Hematopoietic multipotent progenitor cell treated with erythropoietin and hydrocortisone succinate and interleukin-3 and kit ligand, for 4 days (in vitro differentiated cells): ENCODE data around the gene ST6GAL1.
A peak's percentile ranks its signal among the peaks of the same experiment; 100 is the strongest.
"Not testable (repeated sequence)": the region's sequence is repeated elsewhere in the genome, so short reads cannot be mapped to it uniquely, and the experiment has no call there.

Experiments
- DNase-seq: peaks from one replicate; pipeline ENCODE4 v3.0.0-alpha.2; 2015

The ST6GAL1 gene

DNA sequence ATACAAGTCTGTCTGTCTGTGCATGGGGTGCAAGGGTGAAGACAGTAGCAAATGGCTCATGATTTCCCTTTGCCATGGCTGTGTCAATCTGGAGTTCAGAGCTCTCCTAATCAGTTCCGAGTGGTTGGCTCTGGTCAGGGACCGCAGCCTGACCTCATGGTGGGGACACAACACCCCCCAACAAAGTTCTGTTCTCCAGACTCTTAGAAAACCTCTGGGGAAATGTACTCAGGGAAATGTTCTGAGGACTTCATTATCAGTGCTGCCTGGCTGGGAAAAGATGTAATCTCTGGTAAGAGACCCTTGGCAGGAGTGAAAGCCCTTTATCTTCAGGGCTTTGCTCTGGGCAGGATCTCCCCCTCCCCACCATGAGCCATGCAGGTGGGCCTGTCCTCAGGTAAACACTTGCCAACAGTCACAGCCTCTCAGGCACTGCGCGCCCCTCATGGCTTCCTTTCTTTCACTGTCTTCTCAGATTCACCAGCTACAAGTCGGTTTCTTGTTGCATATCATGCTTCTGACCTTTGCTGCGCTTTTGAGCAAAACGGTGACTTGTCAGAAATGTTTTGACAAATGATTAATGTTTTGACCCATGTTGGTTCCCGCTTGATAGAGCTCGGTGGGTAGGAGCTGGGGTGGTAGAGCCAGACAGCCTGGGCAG lies 95.5 kb downstream of the ST6GAL1 start:
- peak; percentile 88 for DNase-seq

GRCh38 chr3:187026317-187026670 lies 96.0 kb downstream of the ST6GAL1 start:
- DNase-seq: no peak

GRCh38 chr3:187027531-187028278 lies 97.4 kb downstream of the ST6GAL1 start:
- no peak for DNase-seq

DNA sequence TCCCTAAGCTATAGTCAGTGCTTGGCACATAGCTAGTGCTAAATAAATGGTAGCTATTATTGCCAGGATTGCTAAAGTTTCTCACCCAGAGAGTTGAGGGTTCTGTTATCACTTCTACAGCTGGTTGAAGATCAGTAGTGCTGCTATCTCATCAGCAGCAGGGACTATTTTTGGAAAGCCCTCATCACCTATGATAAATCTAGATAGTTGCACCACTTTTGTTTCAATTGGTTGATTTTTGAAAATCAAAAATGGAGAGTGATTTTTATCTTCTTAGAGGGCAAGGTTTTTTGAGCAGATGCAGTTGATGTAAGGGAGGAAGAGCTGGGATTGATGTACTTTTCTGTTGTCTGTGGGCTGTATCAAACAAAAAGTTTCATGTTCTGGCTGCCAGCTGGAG lies 101.6 kb downstream of the ST6GAL1 start:
- no peak for DNase-seq

DNA sequence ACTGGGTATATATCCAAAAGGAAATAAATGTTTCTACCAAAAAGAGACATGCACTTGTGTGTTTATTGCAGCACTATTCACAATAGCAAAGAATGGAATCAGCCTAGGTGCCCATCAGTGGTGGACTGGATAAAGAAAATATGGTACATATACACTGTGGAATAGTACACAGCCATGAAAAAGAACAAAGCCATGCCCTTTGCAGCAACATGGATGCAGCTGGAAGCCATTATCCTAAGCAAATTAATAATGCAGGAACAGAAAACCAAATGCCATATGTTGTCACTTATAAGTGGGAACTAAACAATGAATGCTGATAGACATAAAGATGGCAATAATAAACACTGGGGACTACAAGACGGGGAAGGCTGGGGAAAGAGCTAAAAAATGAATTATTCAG lies 106.1 kb downstream of the ST6GAL1 start:
- DNase-seq: no peak

- no peak for DNase-seq
These were observed 108.9 kb downstream of the ST6GAL1 start for GRCh38 chr3:187039100-187039722.

DNA sequence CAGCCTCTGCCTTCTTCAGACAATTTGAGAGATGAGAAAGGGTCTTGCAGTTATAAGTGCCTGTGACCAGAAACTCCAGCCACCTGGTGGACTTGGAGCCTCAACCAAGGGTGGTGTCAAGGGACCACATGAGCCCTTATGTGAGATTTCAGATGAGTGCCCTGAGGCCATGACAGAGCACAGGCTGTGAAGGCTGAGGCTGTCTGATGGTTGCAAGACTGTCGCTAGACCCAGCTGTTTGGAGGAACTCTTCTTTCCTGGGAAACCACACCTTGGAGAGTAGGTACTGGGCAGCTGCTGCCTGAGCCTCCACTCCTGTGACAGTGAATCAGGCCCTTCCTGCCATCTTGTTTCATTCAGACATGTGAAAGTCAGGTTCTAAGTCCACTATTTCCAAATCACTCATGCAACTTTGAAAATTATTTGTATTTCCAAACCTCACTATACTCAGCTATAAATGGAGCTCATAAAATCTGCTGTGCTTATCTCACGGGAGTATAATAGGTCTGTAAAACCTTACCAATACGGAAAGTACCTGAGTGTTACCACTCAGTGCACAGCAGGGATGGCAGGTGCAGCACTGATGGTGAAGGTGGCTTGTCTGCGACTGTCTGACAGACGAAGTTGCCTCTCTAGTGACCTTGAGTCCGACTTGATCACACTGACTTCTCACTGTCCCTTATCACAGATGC lies 109.5 kb downstream of the ST6GAL1 start:
- DNase-seq: no peak

DNA sequence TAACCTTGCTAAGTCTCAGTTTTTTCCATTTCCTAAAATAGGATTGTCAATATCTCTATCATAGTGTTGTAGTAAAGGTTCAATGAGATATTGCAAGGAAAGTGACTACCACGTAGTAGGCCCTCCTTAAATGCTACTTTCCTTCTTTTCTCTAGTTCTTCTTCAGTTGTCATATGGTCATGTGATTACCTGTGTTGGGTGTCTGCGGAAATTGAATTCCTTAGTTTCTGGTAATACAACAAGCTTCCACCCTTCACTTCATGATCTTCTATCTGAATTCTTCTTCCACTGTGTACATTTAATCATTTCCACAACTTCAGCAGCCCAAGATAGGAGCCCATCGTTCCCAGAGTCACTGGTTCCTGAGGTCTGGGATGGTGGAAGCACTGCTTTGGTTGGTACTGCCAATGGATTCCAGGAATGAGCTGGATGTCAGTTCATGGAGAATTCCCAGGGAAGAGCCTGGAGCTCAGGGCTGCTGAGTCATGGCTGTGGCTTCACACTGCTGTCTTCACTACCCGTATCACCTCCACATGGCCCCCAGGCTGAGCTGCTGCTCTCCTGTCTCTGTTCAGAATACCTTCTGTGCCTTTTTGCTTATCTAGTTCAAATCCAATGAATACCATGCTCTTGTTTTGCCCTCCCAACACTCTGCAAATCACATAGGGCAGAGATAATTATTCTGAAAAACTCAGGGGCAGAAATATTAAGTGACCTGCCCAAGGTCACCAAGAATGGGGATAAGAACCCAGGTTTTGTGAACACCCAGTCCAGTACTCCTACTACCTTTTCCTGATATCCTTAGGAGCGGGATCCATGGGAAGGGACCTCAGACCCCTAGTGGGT lies 110.4 kb downstream of the ST6GAL1 start:
- no peak for DNase-seq

- peak; percentile 89 for DNase-seq
These were observed 111.3 kb downstream of the ST6GAL1 start for GRCh38 chr3:187041362-187042307.

GRCh38 chr3:187042346-187042745 lies 112.0 kb downstream of the ST6GAL1 start:
- DNase-seq: no peak

DNA sequence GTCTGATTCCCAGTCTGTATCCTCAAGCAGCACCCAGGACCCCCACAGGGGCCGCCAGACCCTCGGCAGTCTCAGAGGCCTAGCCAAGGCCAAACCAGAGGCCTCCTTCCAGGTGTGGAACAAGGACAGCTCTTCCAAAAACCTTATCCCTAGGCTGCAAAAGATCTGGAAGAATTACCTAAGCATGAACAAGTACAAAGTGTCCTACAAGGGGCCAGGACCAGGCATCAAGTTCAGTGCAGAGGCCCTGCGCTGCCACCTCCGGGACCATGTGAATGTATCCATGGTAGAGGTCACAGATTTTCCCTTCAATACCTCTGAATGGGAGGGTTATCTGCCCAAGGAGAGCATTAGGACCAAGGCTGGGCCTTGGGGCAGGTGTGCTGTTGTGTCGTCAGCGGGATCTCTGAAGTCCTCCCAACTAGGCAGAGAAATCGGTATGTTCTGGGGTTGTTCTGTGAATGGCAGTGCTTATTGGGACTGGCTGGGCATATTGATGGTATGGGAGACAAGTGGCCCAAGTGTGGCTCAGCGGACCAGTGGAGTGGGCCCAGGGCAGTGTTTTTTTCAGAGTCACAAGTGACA lies 112.6 kb downstream of the ST6GAL1 start:
- DNase-seq: no peak

DNA sequence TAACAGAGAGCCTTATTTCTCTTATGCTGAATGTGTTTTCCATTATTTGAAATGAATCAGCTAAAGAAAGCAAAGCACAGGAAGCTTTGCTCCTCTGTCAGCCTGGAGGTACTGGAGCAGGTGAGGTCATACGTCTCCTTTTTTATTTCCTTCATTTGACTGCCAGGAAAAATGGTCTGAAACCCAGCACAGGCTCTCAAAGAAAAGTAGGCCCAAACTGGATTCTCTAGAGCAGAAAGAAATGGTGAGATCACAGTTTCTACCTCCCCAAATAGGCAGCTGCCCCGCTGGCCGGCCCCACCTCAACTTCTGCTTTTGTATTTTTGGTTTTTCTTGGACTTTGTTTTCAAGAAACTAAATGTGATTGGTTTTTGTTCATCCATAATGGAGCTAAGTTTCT lies 113.9 kb downstream of the ST6GAL1 start:
- DNase-seq: peak; percentile 78

- DNase-seq: no peak
These were observed 114.7 kb downstream of the ST6GAL1 start for GRCh38 chr3:187044867-187045552.

DNA sequence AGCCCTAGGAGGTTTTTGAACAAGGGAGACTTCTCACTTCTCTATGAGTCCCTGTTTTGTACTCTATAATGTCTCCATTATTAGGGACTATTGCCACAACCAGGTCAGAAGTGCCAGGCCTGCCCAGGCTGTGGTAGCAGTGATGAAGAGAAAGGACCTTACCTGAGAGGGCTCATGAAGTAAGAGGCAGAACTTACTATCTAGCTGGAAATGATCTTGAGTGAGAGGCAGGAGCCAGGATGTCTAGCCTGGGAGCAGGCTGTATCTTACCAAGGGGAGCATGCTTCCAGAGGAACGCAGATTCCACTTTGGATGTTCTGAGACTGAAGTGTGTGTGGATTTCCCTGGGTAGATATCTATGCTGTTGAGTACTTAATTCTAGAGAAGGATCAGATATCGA lies 115.7 kb downstream of the ST6GAL1 start:
- no peak for DNase-seq

DNA sequence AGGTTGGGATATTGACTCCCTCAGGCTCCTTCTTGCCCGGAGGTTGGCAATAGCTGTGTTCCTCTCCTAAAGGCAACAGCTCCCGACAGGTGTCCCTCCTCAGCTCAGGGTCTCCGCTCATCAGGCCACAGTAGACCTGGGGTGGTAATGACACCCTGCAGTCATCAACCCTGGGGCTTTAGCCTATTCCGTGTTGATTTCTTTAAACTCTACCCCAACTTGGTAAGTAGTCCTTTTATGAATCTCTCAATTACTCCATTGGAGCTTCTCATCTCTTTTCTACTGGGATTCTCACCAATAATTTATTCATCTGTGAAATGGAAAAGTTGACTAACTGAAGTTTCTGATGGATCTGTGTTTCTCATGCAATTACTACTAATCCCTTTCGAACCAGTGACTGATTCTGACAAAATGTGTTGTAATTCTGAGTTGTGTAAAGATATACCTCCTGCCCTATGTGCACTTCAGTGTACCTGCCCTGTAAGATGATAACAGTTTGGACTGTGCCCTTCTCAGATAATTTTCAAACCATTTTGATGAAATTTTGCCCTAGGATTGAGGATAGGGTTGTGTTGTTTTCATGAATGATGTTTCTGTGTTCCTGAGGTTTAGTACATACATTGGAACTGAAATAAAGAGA lies 119.3 kb downstream of the ST6GAL1 start:
- no peak for DNase-seq

DNA sequence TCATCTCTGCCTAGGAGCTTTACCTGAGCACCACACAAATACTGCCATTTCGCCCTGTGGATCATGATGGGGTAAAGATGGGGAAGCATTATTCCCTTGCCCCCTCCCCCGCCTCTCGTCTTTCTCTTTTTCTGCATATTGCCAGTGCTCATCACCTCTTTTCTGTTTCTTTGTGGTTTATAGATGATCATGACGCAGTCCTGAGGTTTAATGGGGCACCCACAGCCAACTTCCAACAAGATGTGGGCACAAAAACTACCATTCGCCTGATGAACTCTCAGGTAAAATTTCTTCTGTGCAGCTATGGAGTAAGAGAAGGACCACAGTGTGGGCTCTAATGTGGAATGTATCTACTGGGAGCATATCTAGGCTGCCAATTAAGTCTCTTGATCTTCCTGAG lies 120.7 kb downstream of the ST6GAL1 start:
- DNase-seq: no peak

GRCh38 chr3:187051724-187052366 lies 121.5 kb downstream of the ST6GAL1 start:
- no peak for DNase-seq

DNA sequence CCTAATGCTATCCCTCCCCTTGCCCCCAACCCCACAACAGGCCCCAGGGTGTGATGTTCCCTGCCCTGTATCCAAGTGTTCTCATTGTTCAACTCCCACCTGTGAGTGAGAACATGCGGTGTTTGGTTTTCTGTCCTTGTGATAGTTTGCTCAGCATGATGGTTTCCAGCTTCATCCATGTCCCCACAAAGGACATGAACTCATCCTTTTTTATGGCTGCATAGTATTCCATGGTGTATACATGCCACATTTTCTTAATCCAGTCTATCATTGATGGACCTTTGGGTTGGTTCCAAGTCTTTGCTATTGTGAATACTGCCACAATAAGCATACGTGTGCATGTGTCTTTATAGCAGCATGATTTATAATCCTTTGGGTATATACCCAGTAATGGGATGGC lies 122.1 kb downstream of the ST6GAL1 start:
- DNase-seq: not testable (repeated sequence)

DNA sequence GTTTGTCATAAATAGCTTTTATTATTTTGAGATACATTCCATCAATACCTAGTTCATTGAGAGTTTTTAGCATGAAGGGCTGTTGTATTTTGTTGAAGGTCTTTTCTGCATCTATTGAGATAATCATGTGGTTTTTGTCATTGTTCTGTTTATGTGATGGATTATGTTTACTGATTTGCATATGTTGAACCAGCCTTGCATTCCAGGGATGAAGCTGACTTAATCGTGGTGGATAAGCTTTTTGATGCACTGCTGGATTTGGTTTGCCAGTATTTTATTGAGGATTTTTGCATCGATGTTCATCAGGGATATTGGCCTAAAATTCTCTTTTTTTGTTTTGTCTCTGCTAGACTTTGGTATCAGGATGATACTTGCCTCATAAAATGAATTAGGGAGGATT lies 124.1 kb downstream of the ST6GAL1 start:
- DNase-seq: not testable (repeated sequence)
